MM.1S (cell line): Measurements from ENCODE around the gene SPACA7.

Source experiments
- DNase-seq: peaks from one replicate; pipeline ENCODE4 v3.0.0-alpha.2; 2015
- H2AFZ ChIP-seq: fragments of 300-600 bp; sonication (generic); 2 replicates; pipeline ENCODE4 v1.6.0; 2016; ENCODE audit warnings: antibody characterized with exemption, low read length
- H3F3A ChIP-seq: fragments of 300-600 bp; sonication (generic); 2 replicates; pipeline ENCODE4 v1.6.1; 2016; ENCODE audit warnings: mild to moderate bottlenecking, antibody characterized with exemption, low read length, moderate library complexity, mixed read lengths; ENCODE audit not compliant: insufficient read depth
- H3K27ac ChIP-seq: fragments of 300-600 bp; sonication (generic); 2 replicates; pipeline ENCODE4 v1.5.1; 2016; ENCODE audit warnings: mild to moderate bottlenecking, low read length
- H3K27me3 ChIP-seq: fragments of 300-600 bp; sonication (generic); replicated peaks from 2 replicates; pipeline ENCODE4 v1.6.0; 2016; ENCODE audit warnings: low read length; ENCODE audit not compliant: insufficient read depth
- H3K36me3 ChIP-seq: fragments of 300-600 bp; sonication (generic); replicated peaks from 2 replicates; pipeline ENCODE4 v1.6.1; 2016; ENCODE audit warnings: mild to moderate bottlenecking, low read length, mixed read lengths; ENCODE audit not compliant: insufficient read depth
- H3K4me1 ChIP-seq: fragments of 300-600 bp; sonication (generic); 2 replicates; pipeline ENCODE4 v1.6.1; 2016; ENCODE audit warnings: low read length, mixed read lengths
- H3K4me2 ChIP-seq: fragments of 300-600 bp; sonication (generic); 2 replicates; pipeline ENCODE4 v1.6.0; 2016; ENCODE audit warnings: low read depth, low read length
- H3K4me3 ChIP-seq: fragments of 300-600 bp; sonication (generic); 2 replicates; pipeline ENCODE4 v1.5.1; 2016; ENCODE audit warnings: low read length, mixed read lengths
- H3K79me2 ChIP-seq: fragments of 300-600 bp; sonication (generic); 2 replicates; pipeline ENCODE4 v1.6.1; 2016; ENCODE audit warnings: mixed run types, low read length, mixed read lengths
- H3K9ac ChIP-seq: fragments of 300-600 bp; sonication (generic); 2 replicates; pipeline ENCODE4 v1.6.1; 2016; ENCODE audit warnings: low read length, mixed read lengths
- H3K9me2 ChIP-seq: fragments of 300-600 bp; sonication (generic); replicated peaks from 2 replicates; pipeline ENCODE4 v1.6.1; 2016; ENCODE audit warnings: mild to moderate bottlenecking, low read length, mixed read lengths; ENCODE audit not compliant: insufficient read depth
- H3K9me3 ChIP-seq: fragments of 300-600 bp; sonication (generic); replicated peaks from 2 replicates; pipeline ENCODE4 v1.6.1; 2016; ENCODE audit warnings: mild to moderate bottlenecking, low read length, mixed read lengths; ENCODE audit not compliant: insufficient read depth
- H4K20me1 ChIP-seq: fragments of 300-600 bp; sonication (generic); 2 replicates; pipeline ENCODE4 v1.6.1; 2016; ENCODE audit warnings: mild to moderate bottlenecking, low read length, moderate library complexity, mixed read lengths; ENCODE audit not compliant: insufficient read depth
- CTCF ChIP-seq: fragments of 300-600 bp; sonication (generic); IDR thresholded peaks from 2 replicates; pipeline ENCODE4 v1.5.1; 2016; ENCODE audit warnings: antibody characterized with exemption, low read length, mixed read lengths
- EZH2 ChIP-seq: fragments of 300-600 bp; sonication (generic); optimal IDR thresholded peaks from 2 replicates; pipeline ENCODE3; 2017; ENCODE audit warnings: low read depth, mild to moderate bottlenecking, antibody characterized with exemption, low read length, mixed read lengths
- EZH2phosphoT487 ChIP-seq: fragments of 300-600 bp; sonication (generic); IDR thresholded peaks from 2 replicates; pipeline ENCODE4 v1.6.1; 2018; ENCODE audit warnings: antibody characterized with exemption, low read length

Gene SPACA7

GRCh38 chr13:112435973-112436372 lies 59.8 kb downstream of the SPACA7 start:
- H3K9me3 ChIP-seq: no peaks in the 10 kb centered on the region
- H2AFZ ChIP-seq: no peak overlapping the region
- H3K36me3 ChIP-seq: no peaks in the 10 kb centered on the region
- H3K4me1 ChIP-seq: no peaks in the 10 kb centered on the region
- no peak overlapping the region for H3K9ac ChIP-seq
- no peak for DNase-seq
- no peak overlapping the region for H3K4me3 ChIP-seq
- H3F3A ChIP-seq: no peaks in the 10 kb centered on the region
- H3K27me3 ChIP-seq: no peaks in the 10 kb centered on the region; the same call in 1 of the 2 replicates
- no peaks in the 10 kb centered on the region for H3K79me2 ChIP-seq
- H4K20me1 ChIP-seq: no peaks in the 10 kb centered on the region
- H3K27ac ChIP-seq: no peak overlapping the region
- H3K4me2 ChIP-seq: no peak overlapping the region
- no peak for TF ChIP-seq EZH2
- no peak for TF ChIP-seq EZH2phosphoT487
- no peak for TF ChIP-seq CTCF
- no peaks in the 10 kb centered on the region for H3K9me2 ChIP-seq

- Histone ChIP-seq H3K36me3 (no peaks in the 10 kb centered on the region), H3K9ac (no peak overlapping the region), H3K27me3 (peaks cover 5% of the 10 kb centered on the region), H3K4me3 (no peak overlapping the region), H4K20me1 (no peaks in the 10 kb centered on the region), H3K4me1 (0 out of 2 replicates have a peak, but pooled peaks cover under 1% of the 10 kb centered on the region), H3F3A (no peaks in the 10 kb centered on the region), H3K4me2 (no peak overlapping the region), H2AFZ (no peak overlapping the region), H3K9me2 (no peaks in the 10 kb centered on the region), H3K79me2 (no peaks in the 10 kb centered on the region), H3K9me3 (no peaks in the 10 kb centered on the region), H3K27ac (no peak overlapping the region)
- no peak for DNase-seq
- TF ChIP-seq EZH2phosphoT487 (no peak), CTCF (no peak), EZH2 (no peak)
Measured at GRCh38 chr13:112438094-112438493, 61.9 kb downstream of the SPACA7 start.

- Histone ChIP-seq H3K79me2 (no peaks in the 10 kb centered on the region), H3K27ac (no peak overlapping the region), H3F3A (no peaks in the 10 kb centered on the region), H3K4me2 (no peak overlapping the region), H4K20me1 (no peaks in the 10 kb centered on the region), H3K4me3 (no peak overlapping the region), H3K9me2 (no peaks in the 10 kb centered on the region), H2AFZ (no peak overlapping the region), H3K4me1 (0 out of 2 replicates have a peak, but pooled peaks cover 5% of the 10 kb centered on the region), H3K9me3 (no peaks in the 10 kb centered on the region), H3K36me3 (no peaks in the 10 kb centered on the region), H3K9ac (no peak overlapping the region), H3K27me3 (peaks cover 9% of the 10 kb centered on the region)
- DNase-seq: no peak
- TF ChIP-seq EZH2 (no peak), EZH2phosphoT487 (no peak), CTCF (no peak)
Measured at GRCh38 chr13:112438515-112438914, 62.4 kb downstream of the SPACA7 start.
